A673 (cell line): ENCODE results near the gene ANKS3.

Experiments
- CTCF ChIP-seq: fragments of 300-800, 200-600 bp; sonication (generic); conservative IDR thresholded peaks from 2 replicates; pipeline ENCODE4 v1.5.1; 2017; ENCODE audit warnings: low read depth, mild to moderate bottlenecking, antibody characterized with exemption, low read length, moderate library complexity, mixed read lengths
- EZH2 ChIP-seq: fragments of 200-600 bp; sonication (generic); IDR thresholded peaks from 2 replicates; pipeline ENCODE4 v1.6.1; 2017; ENCODE audit warnings: borderline replicate concordance, low read depth, mild to moderate bottlenecking, mixed read lengths, antibody characterized with exemption, low read length; ENCODE audit not compliant: poor library complexity, severe bottlenecking

GRCh38 chr16:4667203-4667963 is 66.7 kb downstream of the ANKS3 start:
- TF ChIP-seq CTCF (no peak), EZH2 (no peak)
